Islet of Langerhans (tissue), 1 donor: Measurements from ENCODE around the gene DENND1A.

Experiments used
- FAIRE-seq: peaks from one replicate; lab custom pipeline; 2011; peaks lifted over from hg19 to GRCh38; lab: Jason Lieb, UNC

The DENND1A gene

DNA sequence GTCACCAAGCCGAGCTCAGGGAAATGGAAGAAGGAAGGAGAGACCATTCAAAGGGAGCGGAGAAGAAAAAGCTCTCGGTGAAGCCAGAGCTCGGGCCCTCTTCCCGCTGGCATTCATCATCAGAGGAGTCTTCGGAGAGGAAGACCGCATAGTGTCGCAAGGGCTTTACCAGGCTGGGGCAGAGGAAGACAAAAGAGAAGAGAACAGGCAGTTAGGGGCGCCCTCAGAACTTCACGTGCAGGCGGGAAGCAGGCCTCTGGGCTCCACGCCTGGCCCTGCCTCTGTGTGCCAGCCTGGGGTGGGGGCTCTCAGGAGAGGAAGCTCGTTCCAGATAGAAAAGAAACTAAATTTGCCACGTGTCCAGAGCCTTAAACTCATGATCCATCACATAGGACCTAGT, 542.2 kb downstream of the DENND1A start:
- no peak for FAIRE-seq

DNA sequence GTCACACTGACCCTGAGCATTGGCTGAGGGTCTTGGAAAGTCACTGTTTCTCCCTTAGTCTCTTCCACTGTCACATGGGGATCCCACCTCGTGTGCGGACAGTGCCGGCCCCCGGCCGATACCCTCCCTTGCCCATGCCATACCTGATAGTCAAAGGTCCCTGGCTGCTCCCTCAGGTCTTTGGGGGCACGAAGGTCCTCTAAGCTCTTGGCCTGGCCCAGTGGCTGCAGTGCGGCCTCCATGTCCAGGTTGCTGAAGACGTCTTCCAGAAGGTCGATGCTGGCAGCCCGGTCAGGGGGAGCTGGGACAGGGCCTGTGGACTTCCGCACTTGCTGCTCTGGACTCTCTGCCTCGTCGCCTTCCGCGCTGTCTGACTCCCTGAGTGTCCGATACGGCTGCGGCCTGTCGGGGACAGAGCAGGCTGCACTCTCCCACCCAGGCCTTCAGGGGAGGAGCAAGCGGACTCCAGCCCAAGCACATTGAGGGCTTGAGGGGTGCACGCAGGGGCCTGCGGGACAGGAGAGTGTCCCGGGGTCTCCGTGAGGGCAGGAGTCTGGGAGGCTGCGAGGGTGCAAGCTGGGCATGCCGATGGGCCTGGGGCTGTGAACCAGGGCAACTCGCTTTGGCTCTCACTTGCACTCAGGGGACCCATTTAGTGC, 546.3 kb downstream of the DENND1A start:
- no peak for FAIRE-seq

DNA sequence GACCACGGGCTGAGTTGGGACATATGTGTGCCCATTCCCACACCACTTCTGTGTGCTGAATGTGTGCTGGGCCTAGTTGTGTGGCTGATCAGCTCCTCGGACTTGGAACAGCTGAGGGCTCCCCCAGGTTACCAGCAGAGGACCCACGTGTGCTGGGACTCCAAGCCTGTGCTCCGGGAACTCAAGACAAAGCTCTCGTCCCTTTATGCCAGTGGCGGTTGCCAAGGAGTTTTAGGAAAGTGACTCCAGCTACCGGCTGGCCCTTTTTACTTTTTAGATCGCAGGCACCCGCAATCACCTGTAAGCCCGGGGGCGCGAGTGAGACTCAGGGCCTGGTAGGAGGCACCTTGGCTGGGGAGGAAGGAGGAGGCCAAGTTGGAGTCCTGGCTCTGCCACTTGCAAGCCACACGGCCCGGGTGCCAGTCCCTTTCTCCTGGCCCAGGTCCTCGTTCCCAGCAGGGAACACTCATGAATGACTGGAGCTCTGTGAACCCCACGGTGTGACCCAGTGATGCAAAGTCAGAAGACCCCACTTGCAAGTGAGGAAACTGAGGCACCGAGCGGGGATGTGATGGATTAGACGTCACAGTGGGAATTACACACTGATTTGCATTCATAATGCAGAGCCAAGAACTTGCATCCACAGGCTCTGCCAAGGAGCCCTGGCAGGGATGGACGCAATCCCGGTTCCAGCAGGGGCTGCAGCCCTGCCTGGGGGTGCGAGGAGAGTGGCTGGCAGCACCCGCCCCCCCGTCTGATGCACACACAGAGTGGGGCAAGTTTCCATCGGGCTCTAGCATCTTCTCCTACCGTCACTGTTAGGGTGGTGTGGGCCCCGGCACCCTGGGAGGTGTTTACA, 547.0 kb downstream of the DENND1A start:
- FAIRE-seq, result no peak

DNA sequence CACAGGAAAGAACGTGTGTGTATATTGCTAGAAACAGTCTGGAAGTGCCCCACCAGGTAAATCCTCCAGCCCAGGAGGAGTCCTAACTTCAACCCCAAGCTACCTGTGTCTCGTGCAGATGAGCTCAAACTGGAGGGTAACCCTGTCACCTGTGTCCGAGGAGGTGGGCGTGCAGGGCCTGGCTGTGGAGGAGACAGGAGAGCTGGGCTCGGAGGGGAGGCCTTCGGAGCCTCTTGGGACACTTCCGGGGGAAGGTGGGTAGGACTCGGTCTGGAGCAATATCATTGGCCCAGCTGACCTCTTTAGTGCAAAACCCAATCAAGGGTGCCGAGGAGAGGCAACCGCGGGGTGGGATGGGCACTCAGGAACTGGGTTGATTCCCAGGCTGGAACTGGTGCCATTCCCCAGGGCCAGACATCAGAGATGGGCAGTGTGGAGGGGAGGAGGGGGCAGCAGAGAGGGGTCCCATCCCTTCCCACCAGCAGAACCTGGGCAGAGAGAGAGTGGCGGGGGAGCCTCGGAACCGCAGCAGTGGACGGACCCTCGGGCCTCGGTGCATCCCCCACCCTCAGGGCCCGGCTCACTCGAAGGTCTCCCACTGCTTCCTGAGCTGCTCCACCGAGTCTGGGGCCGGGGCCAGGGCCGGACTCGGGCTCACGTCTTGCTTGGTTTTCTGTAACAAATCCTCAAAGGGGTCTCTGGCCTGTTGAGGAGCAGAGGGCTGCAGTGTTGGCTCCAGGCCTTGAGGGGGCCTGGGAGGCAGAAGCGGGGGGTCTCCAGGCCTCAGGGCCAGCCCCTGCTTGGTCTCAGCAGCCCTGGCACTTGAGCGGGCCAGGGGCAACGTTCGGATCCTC, 548.8 kb downstream of the DENND1A start:
- no peak for FAIRE-seq

GRCh38 chr9:123378956-123379660, 550.8 kb downstream of the DENND1A start:
- FAIRE-seq, result no peak

DNA sequence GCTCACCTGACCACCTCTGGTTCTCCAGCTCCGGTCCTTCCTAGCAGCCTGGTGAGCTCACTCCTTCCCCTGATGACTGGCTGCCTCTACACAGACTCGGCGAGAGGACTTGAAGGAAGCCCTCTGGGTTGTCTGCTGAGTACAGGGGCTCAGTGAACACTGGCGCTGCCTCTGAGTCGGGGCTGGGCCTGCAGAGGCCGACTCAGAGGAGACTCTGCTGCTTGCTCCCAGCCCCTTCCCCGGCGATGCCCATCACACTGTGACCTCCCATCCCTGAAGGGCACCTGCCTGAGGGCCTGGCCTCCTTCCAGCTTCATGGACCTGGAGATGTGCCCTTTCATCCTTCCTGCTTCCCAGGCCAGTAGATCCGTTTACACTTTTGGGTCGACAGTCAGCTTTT, 551.9 kb downstream of the DENND1A start:
- no peak for FAIRE-seq

DNA sequence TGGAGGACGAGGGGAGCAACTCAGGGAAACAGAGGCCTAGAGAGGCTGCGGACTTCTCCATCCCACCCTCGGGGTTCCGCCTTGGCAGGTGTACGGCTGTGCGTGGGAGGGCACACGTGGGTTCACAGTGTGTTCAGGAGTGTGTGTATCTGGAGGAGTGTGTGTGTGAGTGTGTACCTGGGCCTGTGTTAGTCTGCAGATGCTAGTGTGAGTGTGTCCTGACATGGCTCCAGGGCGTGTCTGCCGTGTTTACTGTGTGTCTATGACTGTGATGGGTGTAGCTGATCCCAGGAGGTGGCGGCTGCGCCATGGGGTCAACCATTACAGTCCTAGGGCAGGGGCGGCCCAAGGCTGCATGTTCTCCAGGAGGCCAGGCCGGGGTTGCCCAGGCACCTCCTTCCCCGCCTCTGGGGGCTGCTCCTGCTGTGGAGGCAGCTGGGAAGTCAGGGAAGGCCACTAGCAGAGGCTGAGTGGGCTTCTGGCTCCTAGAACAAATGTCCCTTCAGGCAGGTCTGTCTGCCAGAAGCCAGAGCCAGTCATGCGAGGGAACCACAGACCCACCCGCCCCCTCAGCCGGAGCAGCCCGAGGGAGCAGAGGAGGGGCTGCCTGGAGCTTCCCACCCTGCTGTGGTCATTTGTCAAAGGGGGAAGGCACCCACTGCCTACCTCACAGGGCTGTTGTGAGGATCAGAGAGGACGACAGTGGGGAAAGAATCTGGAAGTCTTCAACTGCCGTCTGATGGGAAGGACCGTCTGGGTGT, 552.5 kb downstream of the DENND1A start:
- no peak for FAIRE-seq

GRCh38 chr9:123376218-123377071, 553.5 kb downstream of the DENND1A start:
- no peak for FAIRE-seq

- FAIRE-seq, result no peak
Measured at GRCh38 chr9:123375469-123376132, 554.3 kb downstream of the DENND1A start.

DNA sequence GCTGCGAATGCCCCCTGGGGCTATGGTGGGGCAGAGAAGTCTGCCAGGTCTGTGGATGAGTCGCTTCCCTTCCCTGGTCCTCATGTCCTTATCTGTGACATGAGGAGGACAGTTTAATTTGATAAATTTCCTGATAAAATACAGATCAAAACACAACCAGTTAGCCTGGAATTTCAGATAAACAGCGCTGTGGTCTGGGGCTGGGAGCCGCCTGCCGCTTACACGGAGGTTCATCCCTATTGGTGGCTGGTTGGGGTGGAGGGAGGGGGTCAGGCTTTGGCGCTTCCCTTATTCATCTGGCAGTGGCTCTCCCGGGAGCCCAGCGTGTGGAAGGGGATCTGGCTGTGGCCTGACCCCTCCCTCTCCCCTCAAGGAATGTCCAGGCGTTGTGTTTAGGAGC, 556.0 kb downstream of the DENND1A start:
- no peak for FAIRE-seq

DNA sequence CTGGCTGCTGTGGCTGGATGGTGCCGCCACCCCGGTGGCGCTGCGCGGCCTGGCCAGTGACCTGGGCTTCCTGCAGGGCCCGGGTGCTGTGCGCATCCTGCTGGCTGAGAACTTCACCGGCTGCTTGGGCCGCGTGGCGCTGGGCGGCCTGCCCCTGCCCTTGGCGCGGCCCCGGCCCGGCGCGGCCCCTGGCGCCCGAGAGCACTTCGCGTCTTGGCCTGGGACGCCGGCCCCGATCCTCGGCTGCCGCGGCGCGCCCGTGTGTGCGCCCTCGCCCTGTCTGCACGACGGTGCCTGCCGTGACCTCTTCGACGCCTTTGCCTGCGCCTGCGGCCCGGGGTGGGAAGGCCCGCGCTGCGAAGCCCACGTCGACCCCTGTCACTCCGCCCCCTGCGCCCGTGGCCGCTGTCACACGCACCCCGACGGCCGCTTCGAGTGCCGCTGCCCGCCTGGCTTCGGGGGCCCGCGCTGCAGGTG, 556.4 kb downstream of the DENND1A start:
- FAIRE-seq, result no peak

- FAIRE-seq, result no peak
Measured at GRCh38 chr9:123372766-123373446, 557.0 kb downstream of the DENND1A start.

- FAIRE-seq, result no peak
Measured at GRCh38 chr9:123371805-123372590, 557.9 kb downstream of the DENND1A start.

- FAIRE-seq, result no peak
Measured at GRCh38 chr9:123371228-123371584, 558.7 kb downstream of the DENND1A start.

- FAIRE-seq, result no peak
Measured at GRCh38 chr9:123370526-123371227, 559.2 kb downstream of the DENND1A start.

- FAIRE-seq, result no peak
Measured at GRCh38 chr9:123370108-123370507, 559.8 kb downstream of the DENND1A start.

DNA sequence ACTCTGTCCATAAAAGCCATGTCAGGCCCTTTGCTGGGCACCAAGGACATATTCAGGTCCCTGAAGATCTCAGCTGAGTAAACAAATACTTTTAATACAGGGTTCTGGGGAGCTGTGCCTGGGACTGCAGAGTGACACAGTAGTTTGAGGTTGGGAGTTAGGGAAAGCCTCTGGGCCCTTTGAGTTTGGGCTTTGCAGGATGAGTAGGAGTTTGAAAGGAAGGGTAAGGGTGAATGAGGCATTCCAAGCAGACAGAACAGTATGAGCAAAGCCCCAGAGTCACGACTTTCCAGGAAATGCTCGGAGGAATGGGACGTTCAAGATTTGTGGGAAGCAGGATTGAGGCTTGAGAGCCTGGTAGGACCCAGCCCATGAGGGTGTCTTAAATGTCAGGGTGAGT, 560.6 kb downstream of the DENND1A start:
- FAIRE-seq, result no peak
